ENCODE data around the gene WAC.

DNA sequence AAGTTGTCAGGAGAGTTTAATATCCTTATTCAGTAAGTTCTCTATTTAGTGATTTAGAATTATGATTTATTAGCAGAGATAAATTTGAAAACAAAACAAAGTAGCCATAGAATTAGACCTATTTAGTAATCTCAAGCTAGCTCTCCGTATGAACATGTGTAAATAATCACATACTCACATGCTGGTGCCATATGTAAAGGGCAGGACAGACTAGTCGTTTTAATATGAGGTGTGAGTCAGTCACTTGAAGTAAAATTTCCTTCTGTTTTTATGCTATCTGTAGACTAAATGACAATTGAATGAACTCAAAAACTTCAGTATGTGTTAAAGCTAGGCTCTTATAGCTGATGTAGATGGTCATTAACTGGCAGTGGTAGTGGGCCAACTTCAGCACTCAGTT, 67.1 kb downstream of the WAC start:
- TF ChIP-seq POLR2A (IDR thresholded peaks at IDR 0.05) (no peak), EP300 (IDR thresholded peaks at IDR 0.05; ENCODE audit: low read depth) (no peak), POLR2AphosphoS5 (IDR thresholded peaks at IDR 0.05) (no peak)
- TF ChIP-seq, protein P1, sequence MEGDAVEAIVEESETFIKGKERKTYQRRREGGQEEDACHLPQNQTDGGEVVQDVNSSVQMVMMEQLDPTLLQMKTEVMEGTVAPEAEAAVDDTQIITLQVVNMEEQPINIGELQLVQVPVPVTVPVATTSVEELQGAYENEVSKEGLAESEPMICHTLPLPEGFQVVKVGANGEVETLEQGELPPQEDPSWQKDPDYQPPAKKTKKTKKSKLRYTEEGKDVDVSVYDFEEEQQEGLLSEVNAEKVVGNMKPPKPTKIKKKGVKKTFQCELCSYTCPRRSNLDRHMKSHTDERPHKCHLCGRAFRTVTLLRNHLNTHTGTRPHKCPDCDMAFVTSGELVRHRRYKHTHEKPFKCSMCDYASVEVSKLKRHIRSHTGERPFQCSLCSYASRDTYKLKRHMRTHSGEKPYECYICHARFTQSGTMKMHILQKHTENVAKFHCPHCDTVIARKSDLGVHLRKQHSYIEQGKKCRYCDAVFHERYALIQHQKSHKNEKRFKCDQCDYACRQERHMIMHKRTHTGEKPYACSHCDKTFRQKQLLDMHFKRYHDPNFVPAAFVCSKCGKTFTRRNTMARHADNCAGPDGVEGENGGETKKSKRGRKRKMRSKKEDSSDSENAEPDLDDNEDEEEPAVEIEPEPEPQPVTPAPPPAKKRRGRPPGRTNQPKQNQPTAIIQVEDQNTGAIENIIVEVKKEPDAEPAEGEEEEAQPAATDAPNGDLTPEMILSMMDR (IDR thresholded peaks at IDR 0.05), result no peak

Measured in transverse colon (tissue), 4 donors.